H9 (cell line): ENCODE measurements around the gene IFIT1. TPM values are rescaled to one million over a fixed set of nuclear protein-coding genes. Genes with fewer than 3 reads are reported as not detected.

Source experiments
- DNase-seq: peaks from one replicate; pipeline ENCODE4 v3.0.0-alpha.2; 2017
- H2AFZ ChIP-seq: one replicate; pipeline ENCODE4 v1.6.1; 2013; ENCODE audit warnings: mild to moderate bottlenecking, low read length, control low read depth, moderate library complexity
- H2AK5ac ChIP-seq: 2 replicates; pipeline ENCODE4 v1.6.1; 2013; ENCODE audit warnings: low read length, control low read depth, mixed read lengths; ENCODE audit not compliant: insufficient read length
- H2BK120ac ChIP-seq: one replicate; pipeline ENCODE4 v1.6.1; 2013; ENCODE audit warnings: low read depth, mild to moderate bottlenecking, low read length, control low read depth, inconsistent platforms; ENCODE audit not compliant: poor library complexity, severe bottlenecking
- H2BK12ac ChIP-seq: 2 replicates; pipeline ENCODE4 v1.6.1; 2013; ENCODE audit warnings: low read length, control low read depth, mixed read lengths, low read depth; ENCODE audit not compliant: insufficient read length
- H2BK15ac ChIP-seq: 2 replicates; pipeline ENCODE4 v1.6.1; 2013; ENCODE audit warnings: low read depth, low read length, control low read depth
- H2BK20ac ChIP-seq: one replicate; pipeline ENCODE4 v1.6.1; 2013; ENCODE audit warnings: low read depth, mild to moderate bottlenecking, low read length, control low read depth, inconsistent platforms; ENCODE audit not compliant: poor library complexity, severe bottlenecking
- H2BK5ac ChIP-seq: 2 replicates; pipeline ENCODE4 v1.6.1; 2013; ENCODE audit warnings: low read length, control low read depth, mixed read lengths; ENCODE audit not compliant: insufficient read length
- H3K14ac ChIP-seq: 2 replicates; pipeline ENCODE4 v1.6.1; 2013; ENCODE audit warnings: low read length, control low read depth; ENCODE audit not compliant: insufficient read depth
- H3K18ac ChIP-seq: 2 replicates; pipeline ENCODE4 v1.6.1; 2013; ENCODE audit warnings: low read depth, mild to moderate bottlenecking, mixed read lengths, low read length, control low read depth; ENCODE audit not compliant: insufficient read length
- H3K23ac ChIP-seq: 2 replicates; pipeline ENCODE4 v1.6.1; 2013; ENCODE audit warnings: low read length, control low read depth, mixed read lengths, low read depth; ENCODE audit not compliant: insufficient read length
- H3K23me2 ChIP-seq: 2 replicates; pipeline ENCODE4 v1.6.1; 2013; ENCODE audit warnings: low read depth, mild to moderate bottlenecking, mixed read lengths, low read length, control low read depth; ENCODE audit not compliant: insufficient read length, poor library complexity, severe bottlenecking
- H3K27ac ChIP-seq: 2 replicates; pipeline ENCODE4 v1.5.1; 2013; ENCODE audit warnings: low read length, control low read depth, mixed read lengths, low read depth; ENCODE audit not compliant: insufficient read length
- H3K27me3 ChIP-seq: 2 replicates; pipeline ENCODE4 v1.6.1; 2013; ENCODE audit warnings: low read length, control low read depth, inconsistent platforms; ENCODE audit not compliant: insufficient read depth
- H3K4ac ChIP-seq: 2 replicates; pipeline ENCODE4 v1.6.1; 2013; ENCODE audit warnings: low read depth, mild to moderate bottlenecking, control low read depth, inconsistent platforms, low read length, moderate library complexity
- H3K4me1 ChIP-seq: 2 replicates; pipeline ENCODE4 v1.6.1; 2013; ENCODE audit warnings: low read length, control low read depth, inconsistent platforms; ENCODE audit not compliant: insufficient read depth
- H3K4me2 ChIP-seq: 2 replicates; pipeline ENCODE4 v1.6.1; 2013; ENCODE audit warnings: low read length, control low read depth, mixed read lengths; ENCODE audit not compliant: insufficient read length, insufficient read depth
- H3K56ac ChIP-seq: 2 replicates; pipeline ENCODE4 v1.6.1; 2013; ENCODE audit warnings: low read depth, mild to moderate bottlenecking, mixed read lengths, low read length, control low read depth; ENCODE audit not compliant: insufficient read length
- H3K79me1 ChIP-seq: 2 replicates; pipeline ENCODE4 v1.6.1; 2013; ENCODE audit warnings: low read depth, mild to moderate bottlenecking, moderate library complexity, low read length, control low read depth, inconsistent platforms; ENCODE audit not compliant: insufficient read depth, poor library complexity, severe bottlenecking
- H3K79me2 ChIP-seq: 2 replicates; pipeline ENCODE4 v1.6.1; 2013; ENCODE audit warnings: low read length, control low read depth, inconsistent platforms; ENCODE audit not compliant: insufficient read depth
- H3K9ac ChIP-seq: 2 replicates; pipeline ENCODE4 v1.6.1; 2013; ENCODE audit warnings: low read length, control low read depth, mixed read lengths; ENCODE audit not compliant: insufficient read length; ENCODE audit errors: extremely low read depth
- H3K9me3 ChIP-seq: one replicate; pipeline ENCODE4 v1.6.1; 2013; ENCODE audit warnings: low read depth, low read length, inconsistent platforms; ENCODE audit not compliant: control insufficient read depth
- H3T11ph ChIP-seq: one replicate; pipeline ENCODE4 v1.6.1; 2013; ENCODE audit warnings: mild to moderate bottlenecking, low read length, control low read depth, inconsistent platforms
- H4K20me1 ChIP-seq: one replicate; pipeline ENCODE4 v1.6.1; 2013; ENCODE audit not compliant: control insufficient read depth, insufficient read length, insufficient read depth
- H4K5ac ChIP-seq: 2 replicates; pipeline ENCODE4 v1.6.1; 2013; ENCODE audit warnings: low read depth, mild to moderate bottlenecking, mixed read lengths, low read length, control low read depth; ENCODE audit not compliant: insufficient read length
- H4K8ac ChIP-seq: replicated peaks from 2 replicates; pipeline ENCODE4 v1.6.1; 2013; ENCODE audit warnings: low read length, control low read depth, mixed read lengths, low read depth; ENCODE audit not compliant: insufficient read length
- H4K91ac ChIP-seq: 2 replicates; pipeline ENCODE4 v1.6.1; 2013; ENCODE audit warnings: low read depth, mild to moderate bottlenecking, moderate library complexity, mixed read lengths, low read length, control low read depth; ENCODE audit not compliant: insufficient read length
- H3K27ac Mint-ChIP-seq, 3 experiments: 2 replicates in 2 of 3; 3 replicates in 1 of 3; pipeline ENCODE4 v1.8.0; 2020 to 2021; ENCODE audit warnings: mixed read lengths in 3 of 3, mild to moderate bottlenecking in 1 of 3, moderate library complexity in 1 of 3
- H3K27me3 Mint-ChIP-seq: 2 replicates; pipeline ENCODE4 v1.8.0; 2021; ENCODE audit warnings: low read depth, mild to moderate bottlenecking, moderate library complexity, mixed read lengths
- H3K36me3 Mint-ChIP-seq, 3 experiments: 2 replicates in 2 of 3; 3 replicates in 1 of 3; pipeline ENCODE4 v1.8.0; 2020 to 2021; ENCODE audit warnings: low read depth in 3 of 3, mixed read lengths in 3 of 3; ENCODE audit not compliant: insufficient read depth in 1 of 3
- H3K4me1 Mint-ChIP-seq, 2 experiments: 2 replicates each; pipeline ENCODE4 v1.8.0; 2020; ENCODE audit warnings: mixed read lengths in 2 of 2
- H3K4me3 Mint-ChIP-seq, 2 experiments: 2 replicates in 1 of 2; 3 replicates in 1 of 2; pipeline ENCODE4 v1.8.0; 2020 to 2021; ENCODE audit warnings: mild to moderate bottlenecking in 2 of 2, mixed read lengths in 2 of 2, moderate library complexity in 1 of 2
- H3K9me3 Mint-ChIP-seq, 2 experiments: 2 replicates in 1 of 2; 3 replicates in 1 of 2; pipeline ENCODE4 v1.8.0; 2020; ENCODE audit warnings: mild to moderate bottlenecking in 2 of 2, mixed read lengths in 2 of 2, moderate library complexity in 1 of 2
- WGBS: extraction: QIAGEN DNeasy Blood & Tissue Kit; methylation state at CpG from one replicate; pipeline ENCODE4 v1.1.7; 2013; ENCODE audit warnings: missing lambda C conversion rate, low lambda C conversion rate, mixed read lengths; ENCODE audit not compliant: insufficient read length; ENCODE audit errors: extremely low coverage; 5-methylcytosine and 5-hydroxymethylcytosine counted together
- total RNA-seq: library from RNA; stranded (reverse); gene quantifications from 2 replicates; pipeline ENCODE4 v1.2.1, GENCODE V29; 2021
- TF ChIP-seq, protein P1 (sequence below): fragments of 200-600 bp; sonication (generic); conservative IDR thresholded peaks from 3 replicates; pipeline ENCODE4 v1.8.0; 2021; ENCODE audit warnings: antibody characterized with exemption, mild to moderate bottlenecking

The IFIT1 gene
- total RNA-seq, 1 experiment from 2014 or later: 1.2 TPM

GRCh38 chr10:89384474-89385340, 7.7 kb upstream of the IFIT1 start:
- no peaks in the 10 kb centered on the region for H3K9me3 ChIP-seq
- H3K79me1 ChIP-seq: no peaks in the 10 kb centered on the region
- no peak for DNase-seq
- no peak overlapping the region for H4K5ac ChIP-seq
- no peak overlapping the region for H4K8ac ChIP-seq
- H3T11ph ChIP-seq: no peak overlapping the region
- H2AFZ ChIP-seq: no peak overlapping the region
- H3K79me2 ChIP-seq: no peaks in the 10 kb centered on the region
- H3K9ac ChIP-seq: no peak overlapping the region
- no peak overlapping the region for H3K4ac ChIP-seq
- no CpG with 5 or more reads among the region's 4 CpGs for WGBS
- no peaks in the 10 kb centered on the region for H3K27me3 ChIP-seq
- H3K9me3 Mint-ChIP-seq: no peaks in the 10 kb centered on the region
- H3K27ac Mint-ChIP-seq: no peak overlapping the region
- no peak overlapping the region for H3K4me2 ChIP-seq
- peaks cover 5 to 9% of the 10 kb centered on the region in 2 experiments; a peak in 3 of 4 replicates for H3K4me1 Mint-ChIP-seq
- H3K27me3 Mint-ChIP-seq: no peaks in the 10 kb centered on the region
- no peak overlapping the region for H3K18ac ChIP-seq
- no peaks in the 10 kb centered on the region for H3K23me2 ChIP-seq
- no peaks in the 10 kb centered on the region for H4K20me1 ChIP-seq
- H2BK5ac ChIP-seq: no peak overlapping the region
- H4K91ac ChIP-seq: no peak overlapping the region
- no peak overlapping the region for H3K14ac ChIP-seq
- no peak overlapping the region for H2BK12ac ChIP-seq
- H2BK20ac ChIP-seq: no peak overlapping the region
- H3K4me3 Mint-ChIP-seq: no peak overlapping the region
- no peak overlapping the region for H2BK120ac ChIP-seq
- H2BK15ac ChIP-seq: no peak overlapping the region
- no peaks in the 10 kb centered on the region for H3K36me3 Mint-ChIP-seq
- no peak overlapping the region for H2AK5ac ChIP-seq
- H3K23ac ChIP-seq: no peak overlapping the region
- no peak overlapping the region for H3K27ac ChIP-seq
- no peak overlapping the region for H3K56ac ChIP-seq
- TF ChIP-seq, protein P1, sequence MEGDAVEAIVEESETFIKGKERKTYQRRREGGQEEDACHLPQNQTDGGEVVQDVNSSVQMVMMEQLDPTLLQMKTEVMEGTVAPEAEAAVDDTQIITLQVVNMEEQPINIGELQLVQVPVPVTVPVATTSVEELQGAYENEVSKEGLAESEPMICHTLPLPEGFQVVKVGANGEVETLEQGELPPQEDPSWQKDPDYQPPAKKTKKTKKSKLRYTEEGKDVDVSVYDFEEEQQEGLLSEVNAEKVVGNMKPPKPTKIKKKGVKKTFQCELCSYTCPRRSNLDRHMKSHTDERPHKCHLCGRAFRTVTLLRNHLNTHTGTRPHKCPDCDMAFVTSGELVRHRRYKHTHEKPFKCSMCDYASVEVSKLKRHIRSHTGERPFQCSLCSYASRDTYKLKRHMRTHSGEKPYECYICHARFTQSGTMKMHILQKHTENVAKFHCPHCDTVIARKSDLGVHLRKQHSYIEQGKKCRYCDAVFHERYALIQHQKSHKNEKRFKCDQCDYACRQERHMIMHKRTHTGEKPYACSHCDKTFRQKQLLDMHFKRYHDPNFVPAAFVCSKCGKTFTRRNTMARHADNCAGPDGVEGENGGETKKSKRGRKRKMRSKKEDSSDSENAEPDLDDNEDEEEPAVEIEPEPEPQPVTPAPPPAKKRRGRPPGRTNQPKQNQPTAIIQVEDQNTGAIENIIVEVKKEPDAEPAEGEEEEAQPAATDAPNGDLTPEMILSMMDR: no peak
- H3K4me1 ChIP-seq: no peaks in the 10 kb centered on the region
